HG02885 (cell line): Measurements from ENCODE around the gene DYNLL1.
"Not testable (repeated sequence)": the region's sequence is repeated elsewhere in the genome, so short reads cannot be mapped to it uniquely, and the experiment has no call there.

Source experiments
- ATAC-seq: cut with Tn5 transposase; IDR thresholded peaks from one replicate; pipeline ENCODE4 v1.9.1; 2021; ENCODE audit warnings: mild to moderate bottlenecking; ENCODE audit not compliant: unreplicated experiment, poor library complexity

DYNLL1 gene

GRCh38 chr12:120473807-120474615, 21.9 kb upstream of the DYNLL1 start:
- ATAC-seq = no peak

- ATAC-seq = no peak
These were observed 21.3 kb upstream of the DYNLL1 start for GRCh38 chr12:120474616-120474960.

- ATAC-seq = no peak
These were observed 20.3 kb upstream of the DYNLL1 start for GRCh38 chr12:120475643-120476042.

GRCh38 chr12:120479458-120479857, 16.5 kb upstream of the DYNLL1 start:
- ATAC-seq = no peak

- no peak for ATAC-seq
These were observed 15.7 kb upstream of the DYNLL1 start for GRCh38 chr12:120480211-120480610.

- ATAC-seq = no peak
These were observed 14.7 kb upstream of the DYNLL1 start for GRCh38 chr12:120481022-120481767.

GRCh38 chr12:120483621-120484020, 12.3 kb upstream of the DYNLL1 start:
- no peak for ATAC-seq

- no peak for ATAC-seq
These were observed 9.7 kb upstream of the DYNLL1 start for GRCh38 chr12:120485961-120486881.

GRCh38 chr12:120487552-120487951, 8.4 kb upstream of the DYNLL1 start:
- not testable (repeated sequence) for ATAC-seq

GRCh38 chr12:120488057-120488640, 7.8 kb upstream of the DYNLL1 start:
- ATAC-seq = no peak

GRCh38 chr12:120489018-120489417, 6.9 kb upstream of the DYNLL1 start:
- no peak for ATAC-seq

- no peak for ATAC-seq
These were observed 5.6 kb upstream of the DYNLL1 start for GRCh38 chr12:120490325-120490724.

- no peak for ATAC-seq
These were observed 4.9 kb upstream of the DYNLL1 start for GRCh38 chr12:120490833-120491512.

GRCh38 chr12:120495186-120495730, 655 bp upstream of the DYNLL1 start:
- no peak for ATAC-seq

- ATAC-seq = peak; percentile 15
These were observed 764 bp downstream of the DYNLL1 start for GRCh38 chr12:120496413-120497340.

GRCh38 chr12:120497524-120498150, 1.7 kb downstream of the DYNLL1 start:
- no peak for ATAC-seq

- no peak for ATAC-seq
These were observed 3.1 kb downstream of the DYNLL1 start for GRCh38 chr12:120498870-120499515.
